Measurements from ENCODE around the gene PARVG.

Gene PARVG

DNA sequence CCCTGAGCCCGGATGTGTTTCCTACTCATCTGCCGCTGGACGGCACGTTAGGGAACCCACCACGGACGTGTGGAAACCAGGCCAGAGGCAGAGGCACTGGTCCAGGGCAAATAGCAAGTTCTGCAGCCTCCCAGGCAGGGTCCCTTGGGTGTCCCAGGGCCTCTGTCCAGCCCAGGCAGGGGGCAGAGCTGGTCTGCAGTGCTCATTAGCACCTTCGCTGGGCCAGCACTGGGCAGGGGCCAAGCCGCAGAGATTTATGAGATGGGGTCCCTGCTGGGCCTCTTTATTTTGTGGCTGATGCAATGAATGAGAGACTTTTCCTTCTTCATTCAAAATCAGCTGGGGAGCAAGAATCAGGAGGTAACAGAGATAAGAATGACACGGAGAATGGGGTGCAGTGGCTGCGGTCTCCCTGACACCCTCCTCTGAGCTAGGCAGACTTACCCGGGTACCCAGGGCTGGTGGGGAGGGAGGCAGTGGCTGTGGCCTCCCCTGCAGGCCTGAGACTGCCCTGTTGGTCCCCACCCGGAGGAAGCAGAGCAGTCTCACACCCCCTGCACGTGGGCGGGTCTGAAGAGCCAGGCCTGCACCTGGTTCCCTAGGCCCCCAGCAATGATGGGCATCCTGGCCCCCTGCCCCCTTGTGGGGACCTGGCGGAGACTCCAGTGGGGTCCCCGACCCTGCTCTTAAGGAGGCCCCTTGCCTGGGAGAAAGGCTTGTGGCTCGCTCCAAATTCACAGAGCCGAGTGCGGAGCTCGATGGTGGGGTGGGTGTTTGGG lies 14.0 kb upstream of the PARVG start:
- no peak overlapping the region for H3K4me2 ChIP-seq (ENCODE audit: low read depth, low read length)
- no peaks in the 10 kb centered on the region for H3K9me3 ChIP-seq (replicated peaks; ENCODE audit: insufficient read depth, low read length)
- no peaks in the 10 kb centered on the region for H3K27me3 ChIP-seq (replicated peaks; ENCODE audit: insufficient read depth, low read length)
- no peak overlapping the region for H3K27ac ChIP-seq (ENCODE audit: low read length)
- no peaks in the 10 kb centered on the region for H3K9me2 ChIP-seq (replicated peaks; ENCODE audit: insufficient read depth, low read length)
- H2AFZ ChIP-seq (ENCODE audit: low read length): no peak overlapping the region
- no peaks in the 10 kb centered on the region for H4K20me1 ChIP-seq (ENCODE audit: insufficient read depth, low read length)
- H3K79me2 ChIP-seq (ENCODE audit: low read length): no peaks in the 10 kb centered on the region
- no peak overlapping the region for H3K4me3 ChIP-seq (ENCODE audit: low read length)
- H3F3A ChIP-seq (ENCODE audit: insufficient read depth, low read length): no peaks in the 10 kb centered on the region
- no peaks in the 10 kb centered on the region for H3K4me1 ChIP-seq (ENCODE audit: low read length)
- no peak for TF ChIP-seq EZH2 (optimal IDR thresholded peaks at IDR 0.05; ENCODE audit: low read depth, low read length)
- TF ChIP-seq CTCF (IDR thresholded peaks at IDR 0.05; ENCODE audit: low read length): no peak
- no peak for TF ChIP-seq EZH2phosphoT487 (IDR thresholded peaks at IDR 0.05; ENCODE audit: low read length)
- no peaks in the 10 kb centered on the region for H3K36me3 ChIP-seq (replicated peaks; ENCODE audit: insufficient read depth, low read length)
- H3K9ac ChIP-seq (ENCODE audit: low read length): no peak overlapping the region
- no peak for DNase-seq

DNA sequence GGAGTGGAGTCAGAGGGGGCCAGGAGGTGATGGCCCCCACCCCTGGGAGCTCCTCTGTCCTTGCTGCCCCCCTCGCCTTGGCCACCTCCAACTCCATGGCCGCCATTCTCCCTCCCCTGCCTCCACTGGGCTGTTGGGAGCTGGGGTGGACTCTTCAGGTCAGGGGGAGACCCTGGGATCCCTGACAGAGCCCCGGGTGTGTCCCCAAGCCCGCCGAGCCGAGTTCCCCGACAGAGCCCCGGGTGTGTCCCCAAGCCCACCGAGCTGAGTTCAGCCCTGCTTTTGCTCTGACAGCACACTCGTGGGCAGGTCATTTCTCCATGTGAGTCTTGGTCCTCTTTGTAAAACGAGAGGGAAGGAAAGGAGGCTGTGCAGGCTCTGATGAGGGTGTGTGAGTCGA lies 13.2 kb upstream of the PARVG start:
- H3K27ac ChIP-seq (ENCODE audit: low read length): no peak overlapping the region
- no peak overlapping the region for H2AFZ ChIP-seq (ENCODE audit: low read length)
- H4K20me1 ChIP-seq (ENCODE audit: insufficient read depth, low read length): no peaks in the 10 kb centered on the region
- no peaks in the 10 kb centered on the region for H3K9me3 ChIP-seq (replicated peaks; ENCODE audit: insufficient read depth, low read length)
- no peak overlapping the region for H3K4me3 ChIP-seq (ENCODE audit: low read length)
- H3K79me2 ChIP-seq (ENCODE audit: low read length): no peaks in the 10 kb centered on the region
- DNase-seq: no peak
- H3K4me2 ChIP-seq (ENCODE audit: low read depth, low read length): no peak overlapping the region
- no peak overlapping the region for H3K9ac ChIP-seq (ENCODE audit: low read length)
- no peaks in the 10 kb centered on the region for H3K27me3 ChIP-seq (replicated peaks; ENCODE audit: insufficient read depth, low read length)
- H3K4me1 ChIP-seq (ENCODE audit: low read length): no peaks in the 10 kb centered on the region
- H3K9me2 ChIP-seq (replicated peaks; ENCODE audit: insufficient read depth, low read length): no peaks in the 10 kb centered on the region
- TF ChIP-seq EZH2 (optimal IDR thresholded peaks at IDR 0.05; ENCODE audit: low read depth, low read length) (no peak), CTCF (IDR thresholded peaks at IDR 0.05; ENCODE audit: low read length) (no peak), EZH2phosphoT487 (IDR thresholded peaks at IDR 0.05; ENCODE audit: low read length) (no peak)
- H3K36me3 ChIP-seq (replicated peaks; ENCODE audit: insufficient read depth, low read length): no peaks in the 10 kb centered on the region
- H3F3A ChIP-seq (ENCODE audit: insufficient read depth, low read length): no peaks in the 10 kb centered on the region

GRCh38 chr22:44168206-44168605 lies 12.5 kb upstream of the PARVG start:
- DNase-seq: no peak

More at GRCh38 chr22:44168206-44168605, 12.5 kb upstream of the PARVG start:
- Histone ChIP-seq H3K4me3 (ENCODE audit: low read length) (no peak overlapping the region), H3K4me2 (ENCODE audit: low read depth, low read length) (no peak overlapping the region), H3K4me1 (ENCODE audit: low read length) (no peaks in the 10 kb centered on the region), H3K9me2 (replicated peaks; ENCODE audit: insufficient read depth, low read length) (no peaks in the 10 kb centered on the region), H3K27me3 (replicated peaks; ENCODE audit: insufficient read depth, low read length) (no peaks in the 10 kb centered on the region), H2AFZ (ENCODE audit: low read length) (no peak overlapping the region), H3F3A (ENCODE audit: insufficient read depth, low read length) (no peaks in the 10 kb centered on the region), H4K20me1 (ENCODE audit: insufficient read depth, low read length) (no peaks in the 10 kb centered on the region), H3K79me2 (ENCODE audit: low read length) (no peaks in the 10 kb centered on the region), H3K27ac (ENCODE audit: low read length) (no peak overlapping the region), H3K9ac (ENCODE audit: low read length) (no peak overlapping the region), H3K36me3 (replicated peaks; ENCODE audit: insufficient read depth, low read length) (no peaks in the 10 kb centered on the region), H3K9me3 (replicated peaks; ENCODE audit: insufficient read depth, low read length) (no peaks in the 10 kb centered on the region)
- no peak for TF ChIP-seq CTCF (IDR thresholded peaks at IDR 0.05; ENCODE audit: low read length)
- TF ChIP-seq EZH2 (optimal IDR thresholded peaks at IDR 0.05; ENCODE audit: low read depth, low read length): no peak
- no peak for TF ChIP-seq EZH2phosphoT487 (IDR thresholded peaks at IDR 0.05; ENCODE audit: low read length)
